ENCODE results near the gene ZNF664.

DNA sequence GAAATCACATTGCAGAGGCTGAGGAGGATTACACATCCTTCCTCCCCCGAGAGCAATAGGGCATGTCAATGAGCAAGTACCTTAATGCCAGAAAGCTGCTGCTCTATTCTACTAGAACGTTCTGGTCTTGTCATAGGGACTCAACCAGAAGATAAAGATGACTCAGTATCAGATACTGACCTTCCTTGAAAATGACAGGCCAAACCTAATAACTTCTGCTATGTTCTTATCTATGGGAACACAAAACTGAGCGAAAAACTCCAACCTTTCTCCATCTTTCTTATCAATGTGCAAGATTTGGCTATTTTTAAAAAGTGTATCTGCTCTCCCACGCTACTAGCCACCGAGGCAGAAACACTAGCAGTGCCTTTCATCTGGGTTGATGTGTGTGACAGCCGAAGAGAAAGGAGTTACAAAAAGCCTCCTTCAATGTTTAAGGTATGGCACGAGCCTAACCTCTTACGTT lies 5.9 kb upstream of the ZNF664 start:
- TF ChIP-seq, protein P1, sequence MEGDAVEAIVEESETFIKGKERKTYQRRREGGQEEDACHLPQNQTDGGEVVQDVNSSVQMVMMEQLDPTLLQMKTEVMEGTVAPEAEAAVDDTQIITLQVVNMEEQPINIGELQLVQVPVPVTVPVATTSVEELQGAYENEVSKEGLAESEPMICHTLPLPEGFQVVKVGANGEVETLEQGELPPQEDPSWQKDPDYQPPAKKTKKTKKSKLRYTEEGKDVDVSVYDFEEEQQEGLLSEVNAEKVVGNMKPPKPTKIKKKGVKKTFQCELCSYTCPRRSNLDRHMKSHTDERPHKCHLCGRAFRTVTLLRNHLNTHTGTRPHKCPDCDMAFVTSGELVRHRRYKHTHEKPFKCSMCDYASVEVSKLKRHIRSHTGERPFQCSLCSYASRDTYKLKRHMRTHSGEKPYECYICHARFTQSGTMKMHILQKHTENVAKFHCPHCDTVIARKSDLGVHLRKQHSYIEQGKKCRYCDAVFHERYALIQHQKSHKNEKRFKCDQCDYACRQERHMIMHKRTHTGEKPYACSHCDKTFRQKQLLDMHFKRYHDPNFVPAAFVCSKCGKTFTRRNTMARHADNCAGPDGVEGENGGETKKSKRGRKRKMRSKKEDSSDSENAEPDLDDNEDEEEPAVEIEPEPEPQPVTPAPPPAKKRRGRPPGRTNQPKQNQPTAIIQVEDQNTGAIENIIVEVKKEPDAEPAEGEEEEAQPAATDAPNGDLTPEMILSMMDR (IDR thresholded peaks at IDR 0.05 in 8 of 11, conservative IDR thresholded peaks at IDR 0.05 in 3 of 11) = no peak
- no peak for TF ChIP-seq POLR2AphosphoS5 (IDR thresholded peaks at IDR 0.05)

Measured in spleen (tissue), 7 donors.